ENCODE data around the gene TTC34.

The TTC34 gene

DNA sequence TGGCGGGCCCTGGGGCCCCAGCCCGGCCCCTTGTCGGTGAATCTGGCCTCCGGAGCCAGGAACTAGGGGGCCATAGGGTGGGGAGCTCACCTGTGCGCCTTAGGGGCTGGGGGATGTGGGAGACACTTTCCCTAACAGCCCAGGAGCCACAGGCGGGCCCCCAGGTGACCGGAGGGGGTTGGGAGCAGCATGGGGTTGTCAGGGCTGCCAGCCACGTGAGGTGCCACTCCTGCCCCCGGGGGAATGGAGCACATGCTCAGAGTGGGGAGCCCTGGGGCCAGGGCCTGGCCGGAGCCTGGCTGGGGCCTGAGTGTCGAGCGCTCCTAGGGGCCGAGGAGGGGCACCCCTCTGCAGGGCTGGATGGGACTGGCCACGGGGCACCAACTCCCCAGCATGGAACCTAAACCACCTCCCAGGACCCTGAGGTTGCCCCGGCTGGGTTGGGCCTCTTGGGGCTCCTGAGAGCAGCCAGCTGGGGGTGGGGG, 195.1 kb downstream of the TTC34 start:
- no peak for DNase-seq (ENCODE audit: low read depth in 3 of 3)

DNA sequence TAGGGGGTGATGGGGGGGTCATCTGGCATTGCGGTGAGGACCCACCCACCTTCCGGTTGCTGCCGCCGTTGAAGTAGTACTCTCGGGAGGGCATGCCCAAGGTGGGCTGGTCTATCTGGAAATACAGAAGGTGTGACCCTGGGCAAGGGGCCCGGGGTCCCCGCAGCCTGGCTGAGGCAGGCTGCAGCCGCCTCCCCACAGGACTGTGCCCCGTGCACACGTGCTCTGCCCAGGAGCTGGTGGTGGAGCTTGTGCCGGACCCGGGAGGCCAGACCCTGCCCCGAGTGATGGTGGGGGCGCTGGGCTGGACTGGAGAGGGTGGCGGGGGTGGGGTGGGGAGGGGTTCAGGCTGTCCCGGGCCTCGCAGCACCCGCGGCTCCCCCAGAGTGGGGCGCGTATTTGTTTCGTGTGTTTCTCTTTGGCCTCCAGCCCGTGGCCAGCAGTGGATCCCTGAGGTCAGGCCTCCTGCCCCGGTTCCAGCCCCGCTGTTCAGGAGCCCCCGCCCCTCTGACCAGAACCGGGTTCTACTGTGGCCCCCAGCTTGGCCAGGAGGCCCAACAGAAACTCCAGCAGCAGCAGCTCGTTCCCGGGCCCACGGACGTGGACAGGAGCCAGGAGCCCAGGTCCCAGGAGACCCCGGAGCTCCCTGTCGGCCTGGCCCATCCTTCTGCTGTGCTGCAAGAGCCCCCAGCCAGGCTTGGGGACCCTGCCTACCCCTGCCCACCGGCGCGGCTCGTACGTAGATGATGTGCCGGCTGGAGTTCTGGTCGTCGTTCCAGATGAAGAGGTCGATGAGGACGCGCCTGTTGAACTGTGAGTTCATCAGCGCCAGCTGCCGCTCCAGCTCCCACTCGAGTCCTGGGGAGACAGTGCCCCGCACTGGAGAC, 195.7 kb downstream of the TTC34 start:
- DNase-seq (ENCODE audit: low read depth in 3 of 3): no peak

DNA sequence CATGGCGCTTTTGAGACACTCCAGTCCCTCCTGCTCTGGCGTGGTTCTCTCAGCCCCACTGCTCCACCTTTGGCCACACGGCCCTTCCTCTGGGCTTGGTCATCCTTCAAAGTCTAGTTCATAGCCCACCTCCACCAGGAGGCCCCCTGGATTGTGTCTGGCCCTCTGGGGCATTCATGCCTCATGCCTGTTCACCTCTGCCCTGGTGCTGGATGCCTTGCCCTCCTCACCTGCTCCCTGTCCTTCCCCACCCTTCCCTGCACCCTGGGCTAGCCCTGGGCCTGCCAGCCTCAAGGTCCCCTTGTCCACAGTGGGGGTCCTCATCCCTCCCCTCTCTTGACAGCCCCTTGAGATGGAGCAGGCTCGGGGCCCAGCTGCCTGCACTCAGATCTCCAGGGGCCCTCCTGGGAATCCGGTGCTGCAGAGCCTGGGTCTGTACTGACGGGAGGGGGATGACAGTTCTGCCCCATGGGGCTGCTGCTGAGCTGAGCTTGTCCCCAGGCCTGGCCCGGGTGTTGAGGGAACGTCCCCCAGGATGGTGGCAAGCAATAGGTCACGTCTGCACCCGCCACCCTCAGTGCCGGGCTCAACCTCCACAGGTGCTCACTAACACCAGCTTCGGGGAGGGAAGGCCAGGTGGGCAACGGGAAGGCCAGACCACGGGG, 196.5 kb downstream of the TTC34 start:
- no peak for DNase-seq (ENCODE audit: low read depth in 3 of 3)

DNA sequence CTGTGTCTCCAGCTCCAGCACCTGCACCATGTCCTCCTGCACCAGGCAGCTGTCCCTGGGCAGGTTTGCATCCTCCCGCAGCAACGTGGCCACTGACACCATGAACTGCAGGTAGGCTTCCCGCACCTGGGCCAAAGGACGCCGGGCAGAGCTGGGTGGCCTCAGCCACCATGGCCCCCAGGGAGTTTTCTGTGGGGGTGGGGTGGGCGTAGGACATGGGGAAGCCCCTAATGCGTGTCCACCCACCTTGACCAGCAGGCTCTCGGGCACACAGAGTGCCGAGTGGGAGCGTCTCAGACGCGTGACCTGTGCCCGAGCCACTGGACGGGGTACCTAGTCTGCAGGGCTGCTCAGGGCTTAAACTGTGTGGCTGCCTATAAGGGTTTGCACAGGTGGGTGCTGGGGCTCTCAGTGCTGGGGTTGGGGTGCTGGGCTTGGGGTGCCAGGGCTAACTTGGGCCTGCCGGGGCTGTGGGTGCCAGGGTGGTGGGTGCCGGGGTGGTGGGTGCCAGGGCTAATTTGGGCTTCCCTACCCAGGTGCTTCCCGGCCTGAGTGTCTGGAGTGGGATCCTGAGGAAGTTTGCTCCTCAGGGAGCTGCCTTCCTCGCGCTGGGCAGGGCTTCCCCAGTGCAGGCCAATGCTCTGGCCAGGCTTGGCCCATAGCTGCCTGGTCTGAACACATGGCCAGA, 197.2 kb downstream of the TTC34 start:
- DNase-seq (ENCODE audit: low read depth in 3 of 3): no peak

DNA sequence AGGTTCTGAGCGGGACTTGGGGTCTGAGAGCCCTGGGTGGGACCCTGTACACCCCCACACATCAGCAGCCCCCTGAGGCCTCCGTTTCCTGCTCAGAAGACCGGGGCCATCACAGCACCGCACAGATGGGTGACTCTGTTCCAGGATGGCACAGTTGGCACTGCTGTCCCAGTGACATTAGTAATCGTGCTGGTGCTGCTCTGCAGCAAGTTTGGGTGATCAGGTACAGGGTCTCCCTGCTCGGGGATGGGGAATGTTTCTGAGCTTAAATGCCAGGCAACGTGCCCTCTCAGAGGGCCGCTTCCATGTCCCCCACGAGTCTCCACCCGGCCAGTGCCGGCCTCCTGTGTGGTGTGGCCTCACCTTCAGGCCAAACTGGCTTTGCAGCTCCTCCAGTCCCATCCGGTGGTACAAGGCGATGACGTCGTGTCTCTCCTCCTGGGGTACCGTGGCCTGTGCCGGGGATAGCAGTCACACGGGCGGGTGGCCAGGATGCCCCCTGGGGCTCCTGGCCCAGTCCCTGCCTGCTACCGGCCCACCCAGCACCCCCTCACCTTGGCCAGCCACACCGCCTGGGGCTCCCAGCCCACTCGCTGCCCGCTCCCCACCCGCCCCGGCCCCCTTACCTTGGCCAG, 197.9 kb downstream of the TTC34 start:
- DNase-seq (ENCODE audit: low read depth in 3 of 3): no peak

DNA sequence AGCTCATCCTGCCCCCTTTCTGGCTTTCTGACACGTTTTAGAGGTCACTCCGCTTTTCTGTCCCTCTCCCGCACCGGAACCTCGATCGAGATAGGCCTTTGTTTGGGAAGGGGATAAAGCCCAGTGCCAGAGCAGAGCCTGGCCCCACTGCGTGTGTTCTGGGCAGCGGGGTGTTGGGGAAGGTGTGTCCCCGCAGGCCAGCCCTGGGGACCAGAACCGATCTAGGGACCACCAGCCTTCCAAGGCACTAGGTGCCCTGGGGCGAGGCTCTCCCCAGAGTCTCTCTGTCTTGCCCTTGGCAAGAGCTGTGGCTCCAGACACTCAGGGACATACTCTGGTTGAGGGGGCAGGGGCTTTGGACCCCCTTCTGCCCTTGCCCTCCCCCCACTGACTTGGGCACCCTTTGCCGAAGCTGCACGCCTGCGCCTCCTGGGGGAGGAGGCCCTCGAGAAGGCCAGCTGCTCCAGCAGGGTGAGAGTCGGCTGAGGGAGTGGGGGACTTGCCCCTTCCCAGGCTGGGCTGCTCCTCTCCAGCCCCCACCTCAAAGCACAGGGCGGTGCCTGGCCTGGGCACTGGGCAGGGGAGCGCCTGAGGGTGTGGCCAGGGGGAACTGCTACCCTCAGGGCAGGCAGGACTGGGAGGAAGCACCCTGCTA, 198.5 kb downstream of the TTC34 start:
- no peak for DNase-seq (ENCODE audit: low read depth in 3 of 3)

DNA sequence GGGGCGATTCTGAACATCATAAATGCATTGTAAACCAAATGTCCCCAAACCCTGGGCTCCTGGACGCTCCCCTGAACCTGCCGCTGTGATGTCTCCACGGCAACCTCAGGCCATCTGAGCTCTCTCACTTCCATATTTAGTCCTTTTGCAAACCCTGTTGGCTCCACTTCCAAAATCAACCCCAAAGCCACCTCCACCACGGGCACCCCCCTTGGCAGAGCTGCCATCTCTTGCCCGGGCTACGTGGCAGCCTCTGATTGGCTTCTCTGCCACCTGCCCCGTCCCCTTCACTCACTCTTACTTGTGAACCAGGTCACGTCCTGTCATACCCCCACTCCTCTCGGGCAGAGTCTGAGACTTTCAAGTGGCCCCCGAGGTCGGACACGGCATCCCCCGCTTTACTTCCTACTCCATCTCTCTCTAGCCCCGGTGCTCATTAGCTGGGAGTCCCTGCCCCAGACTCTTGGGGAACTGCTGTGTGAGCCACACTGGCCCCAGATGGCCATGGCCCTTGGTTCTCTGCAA, 199.1 kb downstream of the TTC34 start:
- no peak for DNase-seq (ENCODE audit: low read depth in 3 of 3)

DNA sequence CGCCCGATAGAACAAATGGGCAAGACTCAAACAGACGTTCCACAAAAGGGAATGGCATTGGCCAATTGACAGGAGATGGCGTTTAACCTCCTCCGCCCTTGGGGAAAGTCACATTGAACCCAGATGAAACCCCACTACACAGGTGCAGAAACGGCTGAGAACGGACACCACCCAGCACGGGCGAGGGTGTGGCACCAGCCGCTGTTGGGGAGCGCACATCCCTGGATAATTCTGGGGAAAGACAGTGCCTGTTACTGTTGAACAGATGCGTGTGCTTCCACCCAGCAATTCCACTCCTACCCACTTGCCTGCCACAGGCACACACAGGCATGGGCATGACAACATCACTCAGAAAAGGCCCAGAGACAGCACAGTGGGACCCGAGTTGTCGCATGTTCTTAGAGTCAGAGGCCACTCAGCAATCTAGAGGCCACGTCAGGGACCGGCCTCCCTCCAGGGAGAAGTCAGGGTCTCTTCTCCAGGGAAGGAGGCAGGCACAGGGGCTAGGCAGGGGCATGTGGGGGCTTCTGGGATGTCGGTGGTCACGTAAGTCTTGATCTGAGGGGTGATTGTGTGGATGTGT, 199.7 kb downstream of the TTC34 start:
- DNase-seq (ENCODE audit: low read depth in 3 of 3): no peak

DNA sequence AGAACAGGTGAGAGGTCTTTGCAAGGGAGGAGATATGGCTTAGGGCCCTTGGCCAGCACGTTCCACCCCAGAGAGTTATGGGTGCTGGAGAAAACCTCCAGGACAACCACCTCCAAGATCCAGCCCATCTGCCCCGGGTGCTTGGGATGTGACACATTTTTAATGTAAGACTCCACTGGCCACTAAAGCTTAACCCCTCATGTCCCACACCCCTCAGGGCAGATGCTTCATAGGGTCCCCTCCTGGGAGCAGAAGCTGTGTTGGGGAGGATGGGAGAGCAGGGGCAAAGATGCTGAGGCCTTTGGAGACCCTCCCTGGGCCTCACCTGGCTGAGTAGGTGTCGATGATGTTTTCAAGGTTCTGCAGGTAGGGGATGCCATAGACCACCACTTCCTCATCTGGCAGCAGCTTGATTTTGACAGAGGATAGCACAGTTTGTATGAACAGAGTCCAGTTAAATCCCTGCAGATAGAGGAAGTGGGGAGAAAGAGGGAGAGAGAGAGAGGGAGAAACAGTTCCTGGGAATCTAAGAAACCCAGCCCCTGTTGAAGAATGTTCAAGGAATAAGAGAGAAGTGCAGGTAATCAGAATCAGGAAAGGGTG, 203.1 kb downstream of the TTC34 start:
- no peak for DNase-seq (ENCODE audit: low read depth in 3 of 3)

DNA sequence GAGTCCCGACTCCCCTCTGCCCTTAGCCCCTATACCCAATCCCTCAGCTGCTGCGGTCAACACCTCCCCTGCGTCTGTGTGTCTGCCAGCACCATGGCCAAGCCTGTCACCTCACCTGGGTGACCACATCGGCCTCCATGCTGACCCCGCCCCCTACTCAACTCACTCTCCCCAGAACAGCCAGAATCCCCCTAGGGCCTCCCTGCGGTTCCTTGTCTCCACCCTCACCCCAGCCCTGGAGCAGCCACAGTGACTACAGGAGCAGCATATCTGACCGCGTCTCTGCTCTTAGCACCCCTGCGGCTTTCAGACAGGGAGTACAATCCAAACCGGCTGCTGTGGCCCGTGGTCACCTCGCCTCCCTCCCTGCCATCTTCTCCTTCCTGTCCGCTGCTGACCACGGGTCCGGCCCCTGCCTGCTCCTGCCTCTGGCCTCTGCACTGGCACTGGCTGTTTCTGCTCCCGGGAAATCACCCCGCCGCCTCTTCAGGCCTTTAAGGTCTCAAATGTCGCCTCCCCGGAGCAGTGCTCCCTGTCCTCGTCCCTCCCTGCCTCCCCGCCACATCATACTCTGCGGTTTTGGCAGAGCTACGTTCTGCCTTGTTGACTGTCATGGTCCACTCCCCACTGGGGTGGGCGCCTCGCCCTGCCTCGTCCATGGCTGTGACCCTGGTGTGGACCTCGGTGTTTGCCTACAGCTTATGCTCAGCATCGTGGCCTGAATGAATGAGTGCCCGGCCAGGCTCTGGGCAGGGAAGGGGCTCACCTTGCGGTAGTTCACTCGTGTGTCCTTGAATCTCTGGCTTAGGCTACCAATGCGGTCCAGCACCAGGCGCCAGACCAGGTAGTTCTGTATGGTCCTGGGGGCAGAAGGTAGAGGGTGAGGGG, 203.8 kb downstream of the TTC34 start:
- no peak for DNase-seq (ENCODE audit: low read depth in 3 of 3)

DNA sequence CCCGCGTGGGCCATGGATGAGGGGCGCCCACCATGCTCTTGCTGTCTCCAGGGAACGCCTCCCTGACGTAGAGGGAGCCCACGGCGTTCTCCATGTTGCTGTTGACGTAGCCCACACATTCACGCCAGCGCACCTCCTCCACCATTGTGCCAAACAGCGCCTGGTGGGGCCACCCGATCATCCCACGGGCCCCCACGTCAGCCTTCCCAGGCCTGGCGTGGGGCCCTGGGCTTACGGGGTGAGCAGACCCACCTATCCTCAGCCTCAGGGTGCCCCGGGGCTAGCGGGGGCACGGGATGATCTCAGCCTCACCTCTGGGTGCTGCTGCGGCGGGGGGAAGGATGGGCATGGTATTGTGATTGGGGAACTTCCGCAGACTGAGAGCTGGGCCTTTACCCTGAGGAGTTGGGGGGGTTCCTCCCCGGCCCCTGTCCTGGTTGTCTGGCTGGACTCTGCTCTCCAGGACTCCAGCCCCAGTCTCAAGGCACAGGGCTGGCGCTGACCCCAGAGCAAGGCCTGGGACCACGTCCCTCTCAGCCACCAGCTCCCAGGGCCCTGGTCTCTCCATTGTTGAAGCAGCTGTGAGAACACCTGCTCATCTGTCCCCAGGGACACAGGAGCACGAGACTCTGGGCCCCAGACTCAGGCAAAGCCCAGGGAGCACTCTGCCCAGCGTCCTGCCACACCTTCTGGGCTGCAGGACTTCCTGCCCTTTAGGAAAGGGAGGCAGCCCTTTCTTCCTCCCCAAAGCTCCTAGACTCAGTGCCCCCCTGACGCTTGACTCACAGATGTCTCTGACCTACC, 204.8 kb downstream of the TTC34 start:
- no peak for DNase-seq (ENCODE audit: low read depth in 3 of 3)

DNA sequence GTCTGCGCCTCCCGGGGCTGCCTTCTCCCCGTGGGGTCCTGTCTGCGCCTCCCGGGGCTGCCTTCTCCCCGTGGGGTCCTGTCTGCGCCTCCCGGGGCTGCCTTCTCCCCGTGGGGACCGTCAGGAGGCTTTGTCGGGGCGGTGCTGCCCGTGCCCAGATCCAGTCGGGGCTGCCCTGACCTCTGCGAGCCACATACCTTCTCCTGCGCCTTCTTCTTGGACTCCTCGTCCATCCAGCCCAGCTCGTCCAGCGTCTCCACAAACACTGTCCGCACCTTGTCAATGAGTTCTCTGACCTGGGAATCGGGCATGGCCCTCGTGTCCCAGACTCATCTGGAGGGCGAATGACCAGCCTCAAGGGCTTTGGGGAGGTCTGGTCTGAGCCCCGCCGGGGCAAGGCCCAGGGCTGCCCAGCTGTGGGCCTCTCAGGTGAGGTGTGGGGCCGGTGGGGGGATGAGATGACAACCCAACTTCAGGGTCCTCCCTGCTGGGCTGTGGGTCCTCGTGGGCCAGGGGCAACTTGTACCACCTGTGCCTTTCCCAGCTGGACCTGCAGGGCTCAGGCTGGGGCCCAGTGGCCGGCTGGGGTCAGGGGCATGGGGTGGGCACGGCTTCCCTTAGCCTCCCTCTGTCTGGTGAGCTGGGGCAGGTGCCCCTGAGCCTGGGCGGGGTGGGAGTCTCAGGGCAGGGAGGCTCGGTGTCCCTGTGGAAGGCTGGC, 205.5 kb downstream of the TTC34 start:
- no peak for DNase-seq (ENCODE audit: low read depth in 3 of 3)

DNA sequence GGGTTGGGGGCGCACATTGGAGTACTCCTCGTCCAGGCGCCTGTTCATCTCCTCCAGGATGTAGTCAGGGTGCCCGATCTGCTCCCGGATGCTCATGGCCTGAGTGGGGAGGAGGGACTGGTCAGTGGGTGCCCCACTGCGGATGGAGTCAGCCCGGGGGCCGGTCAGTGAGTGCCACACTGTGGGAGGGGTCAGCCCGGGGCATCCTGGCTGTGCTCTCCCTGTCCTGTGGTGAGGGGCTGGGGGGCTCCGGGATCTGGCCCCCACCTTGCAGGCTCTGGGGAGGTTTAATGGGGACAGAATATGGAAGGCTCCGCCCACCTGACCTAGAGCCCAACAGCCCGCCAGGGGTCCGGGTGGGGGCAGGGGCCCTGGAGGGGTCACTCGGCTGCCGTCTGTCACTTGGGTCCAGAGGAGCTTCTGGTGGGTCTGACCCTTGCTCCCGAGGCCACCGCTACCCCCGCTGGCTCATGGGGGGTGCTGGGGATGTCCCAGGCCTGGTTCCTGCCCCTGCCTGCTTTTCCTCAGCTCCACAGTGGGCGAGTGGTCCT, 206.2 kb downstream of the TTC34 start:
- no peak for DNase-seq (ENCODE audit: low read depth in 3 of 3)

DNA sequence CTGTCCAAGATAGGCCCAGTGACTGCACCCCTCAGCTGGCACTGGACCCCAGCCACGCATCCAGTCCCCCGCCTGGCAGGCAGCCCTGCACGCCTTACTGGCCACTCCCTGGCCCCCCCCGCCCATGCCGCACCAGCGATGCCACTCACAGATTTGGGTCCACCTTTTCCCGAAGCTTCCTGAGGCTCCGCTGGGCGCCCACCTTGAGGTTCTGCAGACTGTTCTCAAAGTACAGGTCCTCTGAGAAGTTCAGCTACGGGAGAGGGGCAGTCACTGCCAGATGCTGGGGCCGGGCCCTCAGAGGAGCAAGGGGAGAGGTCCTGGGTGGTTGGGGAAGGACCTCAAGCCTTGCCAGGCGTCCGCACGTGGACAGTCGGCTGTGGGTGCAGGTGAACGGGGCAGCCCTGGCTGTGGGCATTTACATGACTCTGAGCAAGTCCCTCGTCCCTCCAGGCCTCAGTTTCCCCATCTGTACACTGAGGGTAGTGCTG, 206.8 kb downstream of the TTC34 start:
- no peak for DNase-seq (ENCODE audit: low read depth in 3 of 3)

DNA sequence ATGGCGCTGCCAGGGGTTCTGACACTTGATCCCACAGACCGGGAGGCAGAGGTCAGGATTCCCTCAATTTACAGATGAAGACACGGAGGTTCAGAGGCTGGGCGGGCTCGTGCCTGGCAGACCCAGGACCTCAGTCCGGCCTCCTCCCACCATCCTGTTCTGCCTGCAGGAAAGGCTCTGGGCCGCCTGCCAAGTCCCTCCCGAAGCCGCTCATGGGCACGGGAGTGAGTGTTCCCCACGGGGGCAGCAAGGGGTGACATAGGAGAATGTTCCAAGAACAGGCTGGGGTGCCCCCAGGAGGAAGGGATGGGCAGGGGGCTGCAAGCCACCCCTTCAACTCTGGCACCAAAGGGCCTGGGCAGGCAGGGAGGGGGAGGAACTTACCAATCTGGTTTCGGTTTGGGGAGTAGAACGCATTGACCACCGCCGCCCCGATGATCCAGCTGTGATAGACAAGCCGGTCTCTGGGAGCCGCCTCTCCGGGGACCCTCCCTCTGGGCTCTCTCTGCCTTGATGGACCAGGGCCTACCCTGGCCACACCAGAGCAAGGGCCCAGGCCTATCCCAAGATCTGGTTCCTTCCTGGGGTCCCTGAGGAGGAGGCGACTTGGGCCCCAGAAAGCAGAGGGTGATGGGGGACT, 207.4 kb downstream of the TTC34 start:
- no peak for DNase-seq (ENCODE audit: low read depth in 3 of 3)

DNA sequence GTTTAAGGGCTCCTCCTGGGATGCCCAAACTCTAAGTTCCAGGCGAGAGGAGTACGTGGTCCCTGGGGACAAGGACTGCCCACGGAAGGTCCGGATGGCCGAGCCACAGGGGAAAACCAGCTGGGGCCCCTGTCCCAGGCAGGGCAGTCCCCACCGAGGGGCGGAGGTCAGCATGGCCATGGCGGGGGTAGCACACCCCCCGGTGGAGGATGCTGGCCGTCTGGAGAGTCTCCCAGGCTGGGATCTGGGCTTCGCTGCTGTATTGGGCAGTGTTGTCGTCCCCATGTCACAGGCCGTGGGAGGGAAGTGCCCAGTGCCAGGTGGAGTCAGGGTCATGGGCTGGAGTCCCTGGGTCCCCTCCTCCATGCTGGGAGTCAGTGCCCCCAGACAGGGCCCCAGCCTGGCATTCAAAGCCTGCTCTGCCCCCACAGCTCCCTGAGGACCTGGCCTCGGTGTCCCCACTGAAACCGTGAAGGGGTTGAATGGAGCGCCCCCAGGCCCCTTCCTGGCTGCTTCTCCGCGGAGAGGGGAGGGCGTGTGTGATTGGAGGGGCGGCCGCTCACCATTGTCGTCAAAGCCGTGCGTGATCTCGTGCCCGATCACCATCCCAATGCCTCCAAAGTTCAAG, 208.1 kb downstream of the TTC34 start:
- DNase-seq (ENCODE audit: low read depth in 3 of 3): no peak

DNA sequence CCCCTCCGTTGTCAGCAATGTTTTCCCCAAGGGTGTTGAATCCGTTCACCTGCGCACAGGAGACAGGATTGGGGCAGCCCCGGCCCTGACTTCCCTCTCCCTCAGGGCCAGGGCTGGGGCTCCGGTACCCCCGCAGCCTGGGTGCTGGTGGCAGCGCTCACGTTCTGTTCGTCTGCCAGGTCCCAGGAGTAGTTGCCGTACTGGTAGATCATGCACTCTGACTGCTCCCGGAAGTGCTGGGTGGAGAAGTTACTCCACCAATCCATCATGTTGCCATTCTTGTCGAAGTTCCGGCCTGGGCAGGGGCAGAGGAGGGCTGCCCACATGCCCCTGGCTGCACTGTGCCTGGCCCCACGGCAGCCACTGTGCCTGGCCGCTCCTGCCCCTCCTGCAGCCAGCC, 208.8 kb downstream of the TTC34 start:
- no peak for DNase-seq (ENCODE audit: low read depth in 3 of 3)
